Natural killer cell (primary cell): ENCODE results near the gene NTRK2. TPM values are rescaled to one million over a fixed set of nuclear protein-coding genes. Genes with fewer than 3 reads are reported as not detected.

Experiments used
- ATAC-seq, 3 donors: fragments of 150-1000 bp in 2 of 3; fragments of 200-7000 bp in 1 of 3; cut with Tn5 transposase; 1 replicate in 1 of 3; 2 replicates in 2 of 3; pipeline ENCODE4 v1.10.0; 2021; ENCODE audit warnings: mild to moderate bottlenecking in 2 of 3, moderate library complexity in 2 of 3
- DNase-seq, 2 donors: peaks; one replicate each; pipeline versions ENCODE4 v3.0.0 to v3.0.0-alpha.2; 2013 to 2021; ENCODE audit warnings: mixed read lengths in 1 of 2
- H3K27ac ChIP-seq: one replicate; pipeline ENCODE4 v1.5.1; 2013; ENCODE audit warnings: mild to moderate bottlenecking, low read length
- H3K27me3 ChIP-seq: one replicate; pipeline ENCODE4 v1.6.1; 2013; ENCODE audit warnings: low read length; ENCODE audit not compliant: control insufficient read depth, insufficient read depth
- H3K36me3 ChIP-seq: one replicate; pipeline ENCODE4 v1.6.1; 2013; ENCODE audit warnings: low read length; ENCODE audit not compliant: control insufficient read depth, insufficient read depth
- H3K4me1 ChIP-seq: one replicate; pipeline ENCODE4 v1.6.1; 2013; ENCODE audit warnings: low read length; ENCODE audit not compliant: control insufficient read depth, insufficient read depth
- H3K4me3 ChIP-seq: one replicate; pipeline ENCODE4 v1.5.1; 2013; ENCODE audit warnings: low read length
- H3K9me3 ChIP-seq: one replicate; pipeline ENCODE4 v1.6.1; 2013; ENCODE audit warnings: low read length; ENCODE audit not compliant: control insufficient read depth, insufficient read depth
- H3K27ac Mint-ChIP-seq, 2 donors: one replicate each; pipeline ENCODE4 v1.8.0; 2022; ENCODE audit warnings: mild to moderate bottlenecking in 2 of 2, mixed read lengths in 2 of 2, moderate library complexity in 1 of 2
- H3K27me3 Mint-ChIP-seq, 2 donors: one replicate each; pipeline ENCODE4 v1.8.0; 2022; ENCODE audit warnings: low read depth in 2 of 2, mixed read lengths in 2 of 2
- H3K36me3 Mint-ChIP-seq: one replicate; pipeline ENCODE4 v1.8.0; 2022; ENCODE audit warnings: mixed read lengths
- H3K4me1 Mint-ChIP-seq, 2 donors: one replicate each; pipeline ENCODE4 v1.8.0; 2022; ENCODE audit warnings: mixed read lengths in 2 of 2
- H3K4me3 Mint-ChIP-seq: one replicate; pipeline ENCODE4 v1.8.0; 2022; ENCODE audit warnings: mild to moderate bottlenecking, moderate library complexity, mixed read lengths
- H3K9me3 Mint-ChIP-seq, 2 donors: one replicate each; pipeline ENCODE4 v1.8.0; 2022; ENCODE audit warnings: mixed read lengths in 2 of 2
- CTCF ChIP-seq: fragments of 200-600 bp; IDR thresholded peaks from one replicate; pipeline ENCODE4 v1.8.0; 2022; ENCODE audit warnings: antibody characterized with exemption
- WGBS: methylation state at CpG from one replicate; pipeline ENCODE4 v1.1.7; 2013; ENCODE audit warnings: missing lambda C conversion rate; ENCODE audit not compliant: insufficient coverage; 5-methylcytosine and 5-hydroxymethylcytosine counted together
- intact Hi-C: fragments of 100-400 bp; cut with micrococcal nuclease; formaldehyde crosslinking; loops from one replicate; pipeline ENCODE4 v1.14.2; 2022
- total RNA-seq, 4 donors: library from RNA; stranded (reverse); fragments of 120-200 nt in 1 of 4; gene quantifications; one replicate each; pipeline versions ENCODE4 v1.2.3 to v1.2.4, GENCODE V29; 2013 to 2022

NTRK2 gene
- total RNA-seq, 3 donors from 2014 or later (not counting 1 experiment from before 2014, with no cell fraction given), result 0.08 TPM; not detected in 2

- peaks cover 0 to 23% of the 10 kb centered on the region in 2 donors for H3K27me3 Mint-ChIP-seq
- no peak overlapping the region for H3K4me3 Mint-ChIP-seq
- intact Hi-C loops, result loop anchor here (10.0 kb wide), 1 partner anchor 57 kb away; no protein-coding TSS in a partner anchor
- Histone ChIP-seq H3K27ac (no peak overlapping the region), H3K4me1 (no peaks in the 10 kb centered on the region), H3K27me3 (no peaks in the 10 kb centered on the region), H3K36me3 (no peaks in the 10 kb centered on the region), H3K9me3 (no peaks in the 10 kb centered on the region), H3K4me3 (no peak overlapping the region)
- TF ChIP-seq CTCF, result no peak
- H3K27ac Mint-ChIP-seq, result no peak overlapping the region
- DNase-seq (no peak), ATAC-seq (no peak)
- WGBS, result 91% methylated on average over 10 of the region's 10 CpGs
- no peaks in the 10 kb centered on the region for H3K36me3 Mint-ChIP-seq
- H3K4me1 Mint-ChIP-seq, result no peaks in the 10 kb centered on the region
- no peaks in the 10 kb centered on the region for H3K9me3 Mint-ChIP-seq
Measured at GRCh38 chr9:84851935-84852585, 182.5 kb downstream of the NTRK2 start.

- Mint-ChIP-seq H3K36me3 (no peaks in the 10 kb centered on the region), H3K27me3 (peaks cover 0 to 28% of the 10 kb centered on the region in 2 donors), H3K27ac (no peak overlapping the region), H3K4me3 (no peak overlapping the region), H3K4me1 (no peaks in the 10 kb centered on the region), H3K9me3 (no peaks in the 10 kb centered on the region)
- 80% methylated on average over 1 of the region's 1 CpG for WGBS
- no peak for TF ChIP-seq CTCF
- no peaks in the 10 kb centered on the region for H3K4me1 ChIP-seq
- no peaks in the 10 kb centered on the region for H3K36me3 ChIP-seq
- H3K27ac ChIP-seq, result no peak overlapping the region
- no peaks in the 10 kb centered on the region for H3K27me3 ChIP-seq
- no peaks in the 10 kb centered on the region for H3K9me3 ChIP-seq
- no peak for DNase-seq
- H3K4me3 ChIP-seq, result no peak overlapping the region
- intact Hi-C loops, result loop anchor here (10.0 kb wide), 1 partner anchor 58 kb away; no protein-coding TSS in a partner anchor
- no peak for ATAC-seq
Measured at GRCh38 chr9:84852617-84853301, 183.2 kb downstream of the NTRK2 start.

- Mint-ChIP-seq H3K4me1 (no peaks in the 10 kb centered on the region), H3K36me3 (no peaks in the 10 kb centered on the region), H3K9me3 (no peaks in the 10 kb centered on the region), H3K27me3 (peaks cover 4 to 19% of the 10 kb centered on the region in 2 donors), H3K27ac (no peak overlapping the region), H3K4me3 (no peak overlapping the region)
- Histone ChIP-seq H3K9me3 (no peaks in the 10 kb centered on the region), H3K4me1 (no peaks in the 10 kb centered on the region), H3K4me3 (no peak overlapping the region), H3K27ac (no peak overlapping the region), H3K36me3 (no peaks in the 10 kb centered on the region), H3K27me3 (no peaks in the 10 kb centered on the region)
- ATAC-seq, result no peak
- TF ChIP-seq CTCF, result no peak
- 91% methylated on average over 4 of the region's 4 CpGs for WGBS
- DNase-seq, result no peak
- intact Hi-C loops, result loop anchor here (10.0 kb wide), 1 partner anchor 61 kb away; no protein-coding TSS in a partner anchor
Measured at GRCh38 chr9:84856181-84856632, 186.7 kb downstream of the NTRK2 start.
